COLO668 (cell line): ENCODE results near the gene ENC1.
"Not testable (repeated sequence)": the region's sequence is repeated elsewhere in the genome, so short reads cannot be mapped to it uniquely, and the experiment has no call there.

ENCODE experiments used
- DNase-seq: peaks from one replicate; lab custom pipeline; 2025; ENCODE audit not compliant: unreplicated experiment; lab: John Stamatoyannopoulos, UW

The ENC1 gene, protein sequence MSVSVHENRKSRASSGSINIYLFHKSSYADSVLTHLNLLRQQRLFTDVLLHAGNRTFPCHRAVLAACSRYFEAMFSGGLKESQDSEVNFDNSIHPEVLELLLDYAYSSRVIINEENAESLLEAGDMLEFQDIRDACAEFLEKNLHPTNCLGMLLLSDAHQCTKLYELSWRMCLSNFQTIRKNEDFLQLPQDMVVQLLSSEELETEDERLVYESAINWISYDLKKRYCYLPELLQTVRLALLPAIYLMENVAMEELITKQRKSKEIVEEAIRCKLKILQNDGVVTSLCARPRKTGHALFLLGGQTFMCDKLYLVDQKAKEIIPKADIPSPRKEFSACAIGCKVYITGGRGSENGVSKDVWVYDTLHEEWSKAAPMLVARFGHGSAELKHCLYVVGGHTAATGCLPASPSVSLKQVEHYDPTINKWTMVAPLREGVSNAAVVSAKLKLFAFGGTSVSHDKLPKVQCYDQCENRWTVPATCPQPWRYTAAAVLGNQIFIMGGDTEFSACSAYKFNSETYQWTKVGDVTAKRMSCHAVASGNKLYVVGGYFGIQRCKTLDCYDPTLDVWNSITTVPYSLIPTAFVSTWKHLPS

DNA sequence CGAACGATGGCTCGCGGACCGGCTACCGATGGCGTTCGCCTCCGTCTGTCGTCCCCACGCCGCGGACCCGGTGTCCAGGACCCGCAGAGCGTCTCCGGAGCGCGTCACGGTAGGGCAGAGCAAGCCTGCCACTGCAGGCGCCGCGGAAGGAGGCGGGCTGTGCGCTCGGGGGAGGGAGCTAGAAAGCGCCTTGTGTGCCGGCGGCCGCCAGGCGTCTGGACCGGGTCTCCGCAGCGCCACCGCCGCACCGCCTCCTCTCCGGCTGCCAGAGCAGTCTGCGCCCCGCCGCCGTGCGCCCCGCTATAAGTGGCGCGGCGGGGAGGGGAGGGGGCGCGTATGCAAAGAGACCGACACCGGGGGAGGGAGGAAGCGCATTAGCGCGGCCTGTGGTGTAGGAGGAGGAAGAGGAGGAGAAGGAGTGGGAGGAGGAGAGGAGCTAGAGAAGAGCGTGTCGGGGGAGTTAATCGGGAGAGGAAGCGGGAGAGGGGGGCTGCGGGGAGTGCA lies at the start of gene ENC1:
TSS of gene ENC1 (minus strand) at position 279 of the 504 bp plus-strand sequence. CDS start 4,243 bp downstream, outside the sequence.
- DNase-seq = peak; percentile 88

DNA sequence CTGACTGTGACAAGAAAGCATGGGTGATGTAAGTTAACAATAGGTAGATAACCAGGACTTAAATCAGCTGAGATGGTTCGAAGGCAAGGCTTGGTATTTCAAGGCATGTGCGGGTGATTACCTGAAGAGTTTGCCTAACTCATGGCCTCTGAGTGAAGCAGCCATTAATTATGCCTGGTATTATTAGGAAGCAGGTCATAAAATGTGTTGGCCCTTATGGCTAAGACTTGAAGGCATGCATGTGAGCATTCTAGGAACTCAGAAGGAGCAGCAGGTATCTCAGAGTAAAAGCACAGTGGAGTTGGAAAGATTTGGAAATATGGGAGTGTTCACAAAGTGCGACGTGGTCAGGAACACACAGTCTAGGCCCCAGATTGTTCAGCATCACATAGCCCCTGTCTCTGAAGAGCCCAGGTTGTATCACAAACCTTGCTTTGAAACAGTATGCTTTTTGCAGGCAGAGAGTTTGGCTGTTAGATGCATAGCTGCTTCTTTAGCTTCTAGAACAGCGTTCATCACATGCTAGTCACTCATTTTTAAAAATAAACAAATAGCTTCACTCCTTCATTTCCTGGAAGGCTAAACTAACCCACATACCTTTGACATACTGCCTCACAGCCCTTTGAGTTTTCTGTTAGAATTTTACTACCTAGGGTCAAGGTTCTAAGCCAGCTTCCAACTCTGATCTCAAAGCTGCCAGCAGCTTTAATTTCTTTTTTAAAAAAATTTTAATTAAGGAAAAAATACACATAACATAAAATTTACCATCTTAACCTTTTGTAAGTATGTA lies 46.6 kb upstream of the ENC1 start:
- DNase-seq = no peak

DNA sequence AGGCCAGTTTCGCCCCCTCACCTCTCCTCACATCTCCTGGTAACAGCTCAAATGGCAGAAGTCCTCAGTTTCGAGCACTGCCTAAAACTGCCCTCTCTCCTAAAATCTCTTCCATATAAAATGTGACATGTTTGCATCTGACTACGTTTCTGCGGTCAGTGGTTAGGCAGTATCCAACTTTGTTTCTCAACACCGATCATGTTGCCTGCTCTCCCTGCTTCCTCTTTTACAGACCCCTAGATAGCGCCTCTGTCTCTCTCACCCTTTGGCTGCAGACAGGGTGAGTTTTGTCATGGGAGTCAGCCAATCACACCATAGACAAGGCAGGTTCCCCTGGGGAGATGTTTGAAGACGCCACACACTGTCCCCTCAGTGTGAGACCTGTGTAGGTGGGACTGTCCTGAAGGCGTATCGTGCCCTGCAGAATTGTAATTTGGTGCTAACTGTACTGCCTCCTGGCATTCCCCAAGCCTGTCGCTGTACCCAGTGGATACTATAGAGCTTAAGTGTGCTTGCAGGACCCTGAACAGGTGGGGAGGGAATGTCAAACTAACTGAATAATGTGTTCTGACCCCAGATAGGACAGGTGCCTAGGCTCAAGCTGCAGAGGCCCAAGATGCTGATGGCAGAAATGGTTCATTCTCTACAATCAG lies 45.6 kb upstream of the ENC1 start:
- DNase-seq = no peak

DNA sequence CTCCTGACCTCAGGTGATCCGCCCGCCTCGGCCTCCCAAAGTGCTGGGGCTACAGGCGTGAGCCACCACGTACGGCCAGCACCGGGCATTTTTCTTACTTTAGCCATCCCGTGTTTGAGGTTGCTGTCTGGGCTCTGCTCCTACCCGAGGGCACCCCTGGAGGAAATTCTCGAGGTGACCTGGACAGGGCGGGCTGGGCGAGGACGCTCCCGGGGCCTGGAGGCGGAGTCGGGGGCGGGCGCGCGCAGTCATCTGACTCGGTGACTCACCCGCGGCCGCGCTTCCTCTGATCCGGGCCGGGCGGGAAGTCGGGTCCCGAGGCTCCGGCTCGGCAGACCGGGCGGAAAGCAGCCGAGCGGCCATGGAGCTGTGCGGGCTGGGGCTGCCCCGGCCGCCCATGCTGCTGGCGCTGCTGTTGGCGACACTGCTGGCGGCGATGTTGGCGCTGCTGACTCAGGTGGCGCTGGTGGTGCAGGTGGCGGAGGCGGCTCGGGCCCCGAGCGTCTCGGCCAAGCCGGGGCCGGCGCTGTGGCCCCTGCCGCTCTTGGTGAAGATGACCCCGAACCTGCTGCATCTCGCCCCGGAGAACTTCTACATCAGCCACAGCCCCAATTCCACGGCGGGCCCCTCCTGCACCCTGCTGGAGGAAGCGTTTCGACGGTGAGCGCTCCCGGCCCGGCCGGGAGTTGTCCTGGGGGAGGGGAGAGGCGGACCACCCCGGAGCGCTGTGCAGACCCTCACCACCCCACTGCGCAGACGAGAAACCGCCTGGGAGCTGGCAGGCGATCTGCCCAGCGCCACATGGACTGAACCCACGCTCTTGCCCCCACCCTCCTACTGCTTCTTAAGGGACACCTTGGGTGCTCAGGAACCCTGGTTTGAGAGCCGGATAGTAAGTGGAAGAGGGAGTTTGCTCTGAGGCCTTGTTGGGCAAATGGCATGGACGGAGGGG lies 44.6 kb upstream of the ENC1 start, which contains the start of gene HEXB:
TSS of gene HEXB (plus strand) at position 334 of the 952 bp plus-strand sequence. CDS start at position 362, 28 bp downstream.
- DNase-seq = peak; percentile 89

DNA sequence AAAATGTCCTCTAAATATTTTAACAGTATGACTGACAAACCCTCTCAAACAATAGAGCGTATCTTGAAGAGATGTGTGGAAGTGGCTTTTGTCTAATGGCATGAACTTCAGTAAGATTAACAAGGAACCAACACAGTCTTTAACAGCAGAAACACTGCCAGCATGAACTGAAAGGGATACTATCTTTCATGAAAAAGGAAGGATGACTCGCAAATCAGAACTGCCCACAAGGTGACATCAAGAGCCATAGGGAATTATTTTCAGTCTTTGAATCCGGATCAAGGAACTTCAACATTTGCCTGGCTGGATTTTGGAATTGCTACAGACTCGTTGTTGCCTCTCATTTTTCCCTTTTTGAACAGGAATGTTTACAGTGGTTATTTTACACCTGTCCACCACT lies 39.4 kb upstream of the ENC1 start:
- no peak for DNase-seq

DNA sequence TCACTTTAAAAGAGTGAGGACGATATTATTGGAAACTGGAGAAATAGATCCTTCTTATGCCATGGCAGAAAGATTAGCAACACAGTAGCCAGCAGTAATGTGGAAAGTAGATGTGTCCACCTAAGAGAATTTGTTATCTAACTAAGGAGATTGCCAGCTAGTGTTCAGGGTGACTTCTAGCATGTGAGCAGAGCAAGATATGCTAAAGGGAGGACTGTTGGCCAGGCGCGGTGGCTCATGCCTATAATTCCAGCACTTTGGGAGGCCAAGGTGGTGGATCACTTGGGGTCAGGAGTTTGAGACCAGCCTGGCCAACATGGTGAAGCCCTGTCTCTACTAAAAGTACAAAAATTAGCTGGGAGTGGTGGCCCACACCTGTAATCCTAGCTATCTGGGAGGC lies 38.8 kb upstream of the ENC1 start:
- DNase-seq = not testable (repeated sequence)

DNA sequence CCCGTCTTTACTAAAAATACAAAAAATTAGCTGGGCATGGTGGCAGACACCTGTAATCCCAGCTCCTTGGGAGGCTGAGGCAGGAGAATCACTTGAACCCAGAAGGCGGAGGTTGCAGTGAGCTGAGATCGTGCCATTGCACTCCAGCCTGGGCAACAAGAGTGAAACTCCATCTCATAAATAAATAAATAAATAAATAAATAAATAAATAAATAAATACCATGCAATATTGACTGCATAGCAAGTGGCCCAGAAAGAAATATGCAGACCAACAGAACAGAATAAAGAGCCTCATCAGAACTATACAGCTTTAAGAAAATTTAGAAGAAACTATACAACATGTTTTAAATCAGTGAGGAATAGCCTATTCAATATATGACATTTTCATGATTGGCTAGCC lies 37.6 kb upstream of the ENC1 start:
- not testable (repeated sequence) for DNase-seq

DNA sequence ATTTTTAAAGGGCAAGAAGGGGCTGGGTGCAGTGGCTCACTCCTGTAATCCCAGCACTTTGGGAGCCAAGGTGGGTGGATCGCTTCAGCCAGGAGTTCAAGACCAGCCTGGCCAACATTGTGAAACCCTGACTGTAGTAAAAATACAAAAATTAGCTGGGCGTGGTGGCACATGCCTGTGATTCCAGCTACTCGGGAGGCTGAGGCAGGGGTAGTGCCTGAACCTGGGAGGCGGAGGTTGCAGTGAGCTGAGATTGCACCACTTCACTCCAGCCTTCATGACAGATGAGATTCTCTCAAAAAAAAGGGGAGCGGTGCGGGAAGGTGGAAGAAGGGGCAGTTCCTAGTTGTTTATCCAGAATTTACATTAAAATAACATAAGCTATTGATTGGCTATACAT lies 35.9 kb upstream of the ENC1 start:
- DNase-seq = not testable (repeated sequence)

DNA sequence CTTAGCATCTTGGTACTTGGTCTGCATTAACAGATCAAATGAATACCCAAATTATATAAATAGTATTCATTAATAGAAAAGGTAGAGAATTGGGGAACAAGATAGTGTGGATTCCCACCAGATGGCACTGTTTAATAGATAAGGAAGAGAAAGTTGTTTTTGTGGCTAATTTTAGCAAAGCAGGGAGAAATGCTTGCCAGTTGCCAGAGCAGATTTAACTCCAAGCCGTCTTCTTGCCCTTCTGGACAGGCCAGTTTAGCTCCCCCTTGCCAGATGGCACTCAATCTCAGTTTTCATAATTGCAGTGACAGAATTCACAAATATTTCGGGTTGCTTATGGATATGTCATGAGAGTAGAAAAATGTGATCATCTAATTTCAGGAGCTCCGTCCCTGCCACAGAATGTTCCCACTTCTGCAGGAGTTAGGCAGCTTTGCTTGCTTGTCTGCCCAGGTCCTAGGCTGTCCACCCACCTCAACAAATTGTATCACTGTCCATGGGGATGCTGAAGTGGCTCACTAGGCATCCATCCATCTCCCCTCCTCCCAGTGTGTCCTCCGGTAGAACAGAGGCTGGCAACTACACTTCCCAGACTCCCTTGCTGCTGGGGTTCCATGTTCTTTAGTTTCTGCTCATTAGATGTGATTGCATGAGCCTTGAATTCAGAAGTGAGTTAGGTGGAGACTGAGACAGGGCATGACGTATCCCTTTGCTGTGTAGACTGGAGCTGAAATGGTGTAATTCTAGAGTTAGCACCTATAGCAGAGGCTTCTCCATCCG lies 32.7 kb upstream of the ENC1 start:
- no peak for DNase-seq

DNA sequence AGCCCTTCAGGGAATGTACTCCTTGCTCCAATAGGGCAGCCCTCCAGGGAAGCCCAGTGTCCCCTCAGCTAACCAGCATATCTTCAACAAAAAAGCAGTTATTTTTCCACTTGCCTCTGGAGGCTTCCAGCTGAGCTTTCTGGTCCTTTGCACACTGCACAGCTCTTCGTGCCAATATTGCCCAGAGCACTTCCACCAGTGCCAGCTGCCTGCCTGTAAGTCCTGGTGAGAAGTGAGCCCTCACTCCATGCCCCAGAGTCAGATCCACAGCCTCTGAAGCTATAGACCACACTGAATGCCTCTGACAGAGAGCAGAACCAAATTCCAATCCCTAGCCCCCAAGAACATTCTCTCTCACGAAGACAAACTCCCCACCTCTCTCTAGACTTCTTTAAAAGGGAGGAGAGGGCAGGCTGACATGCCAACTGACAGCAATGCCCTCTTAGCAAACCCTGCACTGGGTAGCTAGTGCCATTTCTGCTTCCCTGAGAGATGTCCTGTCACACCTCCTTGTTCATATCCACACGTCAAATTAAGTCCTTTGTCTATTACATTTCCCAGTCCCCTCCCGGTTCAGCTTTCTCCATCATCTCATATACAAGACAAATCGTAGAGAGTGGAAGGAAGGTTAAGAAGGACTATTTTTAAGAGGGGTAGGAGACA lies 31.8 kb upstream of the ENC1 start:
- DNase-seq = no peak

DNA sequence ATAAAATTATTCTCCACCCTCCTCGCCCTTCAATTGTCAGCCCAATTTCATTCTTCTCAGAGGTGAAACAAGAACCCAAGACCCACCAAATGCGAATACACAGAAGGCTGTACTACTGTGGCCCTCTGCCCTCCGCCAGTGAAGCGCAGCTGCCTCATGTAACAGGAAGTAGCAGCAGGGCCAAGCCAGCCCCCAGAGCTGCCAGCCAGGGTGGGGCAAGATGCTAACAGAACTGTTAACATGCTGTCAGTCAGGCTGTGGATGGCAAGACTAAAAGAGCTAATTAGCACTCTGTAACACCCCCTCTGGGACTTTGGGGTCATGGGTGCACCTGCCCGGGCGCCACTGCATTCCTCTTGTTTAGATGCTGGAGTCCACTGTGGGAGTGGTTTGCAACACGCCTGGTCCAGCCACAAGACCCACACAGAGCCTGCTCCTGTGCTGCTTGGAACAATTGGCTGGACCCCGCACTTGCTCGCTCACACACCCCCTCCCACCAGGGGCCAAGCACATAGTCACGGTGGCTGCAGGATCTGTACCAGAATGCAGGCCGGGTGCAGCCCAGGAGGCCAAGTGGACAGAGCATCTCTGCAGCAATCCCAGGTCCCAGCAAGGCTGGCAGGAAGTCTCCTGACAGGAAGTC lies 30.0 kb upstream of the ENC1 start:
- DNase-seq = no peak

DNA sequence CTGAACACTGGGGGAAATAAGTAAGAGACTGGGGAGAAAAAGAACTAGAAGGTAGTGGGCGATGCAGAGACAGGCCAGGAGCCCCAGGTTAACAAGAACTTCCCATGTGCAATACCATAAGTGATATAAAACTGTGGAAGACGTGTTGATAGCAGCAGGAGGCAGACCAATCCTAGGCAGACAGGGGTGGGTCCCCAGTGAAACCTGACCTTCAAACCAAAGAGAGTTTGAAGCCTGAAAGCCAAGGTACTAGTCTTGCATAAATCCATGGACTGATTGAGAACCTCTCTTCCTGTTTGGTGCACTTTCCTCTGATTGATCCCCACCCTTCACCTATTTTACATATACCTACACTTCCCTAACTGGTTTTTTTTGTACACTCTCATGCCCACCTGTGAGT lies 29.3 kb upstream of the ENC1 start:
- no peak for DNase-seq

DNA sequence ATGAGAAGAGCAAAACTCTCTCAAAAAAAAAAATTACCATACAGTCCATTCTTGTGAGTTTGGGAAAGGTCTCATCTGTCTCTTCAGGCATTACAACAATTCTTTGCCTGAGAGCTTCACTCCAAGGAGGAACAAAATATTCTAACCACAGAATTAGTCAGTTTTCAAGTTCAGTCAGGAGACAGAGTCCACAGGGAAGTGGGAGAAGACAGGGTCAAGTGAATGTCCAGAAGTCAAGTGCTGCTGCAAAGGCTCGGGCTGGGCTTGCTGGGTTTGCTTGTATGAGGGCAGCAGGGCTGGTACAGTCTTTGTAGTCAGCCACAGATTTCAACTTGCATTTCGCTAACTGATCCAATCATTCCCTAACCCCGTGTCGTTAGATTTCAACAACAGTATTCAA lies 26.9 kb upstream of the ENC1 start:
- DNase-seq = no peak

DNA sequence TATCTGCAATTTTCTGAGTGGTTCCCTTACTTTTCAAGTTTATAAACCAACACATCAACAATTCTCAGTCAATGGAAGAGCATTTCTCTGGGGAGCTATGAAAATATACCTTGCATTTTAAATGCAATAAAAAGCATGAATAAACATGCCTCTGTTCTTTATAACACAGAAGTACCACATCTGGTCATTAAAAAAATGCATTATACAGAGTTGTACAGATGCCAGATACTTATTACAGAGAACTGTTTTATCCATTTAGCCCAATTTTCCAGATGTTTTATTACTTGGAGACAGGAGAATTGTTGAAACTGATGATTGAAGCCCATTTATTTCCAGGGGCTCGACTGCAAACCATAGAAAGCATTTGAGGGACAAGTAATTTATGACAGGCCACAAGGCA lies 25.3 kb upstream of the ENC1 start:
- DNase-seq = no peak

DNA sequence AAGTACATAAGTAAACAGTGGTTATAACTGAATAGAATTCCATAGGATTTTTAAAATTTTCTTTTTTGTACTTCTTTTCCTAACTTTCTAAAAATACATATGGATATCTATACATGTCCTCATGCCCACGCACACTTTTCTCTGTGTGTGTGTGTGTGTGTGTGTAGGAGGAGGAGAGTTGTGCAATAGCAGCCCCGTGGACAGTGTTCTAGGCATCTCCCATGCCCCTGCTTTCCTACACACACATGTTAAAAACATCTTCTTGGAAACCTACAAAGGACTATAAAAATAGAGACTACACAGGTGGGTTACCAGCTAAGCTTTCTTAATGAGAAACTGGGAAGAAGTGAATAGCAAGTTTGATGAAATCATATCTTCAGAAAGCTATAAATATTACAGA lies 24.7 kb upstream of the ENC1 start:
- no peak for DNase-seq

DNA sequence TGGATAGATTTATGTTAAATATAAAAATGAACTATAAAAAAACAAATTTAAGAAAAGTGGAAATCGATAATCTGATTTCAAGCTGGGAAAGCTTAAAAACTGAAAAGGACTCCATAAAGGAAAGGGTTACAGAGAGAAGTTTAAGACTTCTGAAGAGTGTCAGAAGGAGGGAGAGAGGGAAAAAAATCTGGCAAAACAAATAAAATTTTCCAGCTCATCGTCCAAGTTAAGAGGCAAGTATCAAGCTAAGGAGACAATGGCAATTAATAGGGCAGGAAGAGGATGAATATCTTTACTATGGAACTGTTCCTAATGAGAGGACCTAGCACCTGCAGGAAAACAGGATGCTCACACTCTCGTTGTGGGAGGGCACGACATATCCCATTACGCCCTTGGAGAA lies 24.0 kb upstream of the ENC1 start:
- DNase-seq = no peak

DNA sequence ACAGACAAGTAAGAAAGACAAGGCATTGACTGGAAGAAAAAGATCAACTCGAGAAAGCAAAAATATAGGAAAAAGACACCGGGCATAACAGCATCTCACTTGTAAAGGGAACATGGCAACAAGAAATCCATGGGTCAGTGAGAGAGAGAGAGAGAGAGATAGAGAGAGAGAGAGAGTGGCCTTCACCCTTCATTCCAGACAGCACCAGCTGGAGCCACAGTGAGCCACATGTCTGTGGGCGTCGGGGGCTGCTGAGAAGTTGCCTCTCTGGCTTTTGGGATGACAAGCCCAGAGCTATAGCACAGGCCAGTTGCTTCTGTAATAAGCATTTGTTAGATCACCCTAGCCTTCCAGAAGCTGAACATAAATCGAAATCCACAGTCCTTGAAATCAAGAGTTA lies 20.3 kb upstream of the ENC1 start:
- DNase-seq = no peak

DNA sequence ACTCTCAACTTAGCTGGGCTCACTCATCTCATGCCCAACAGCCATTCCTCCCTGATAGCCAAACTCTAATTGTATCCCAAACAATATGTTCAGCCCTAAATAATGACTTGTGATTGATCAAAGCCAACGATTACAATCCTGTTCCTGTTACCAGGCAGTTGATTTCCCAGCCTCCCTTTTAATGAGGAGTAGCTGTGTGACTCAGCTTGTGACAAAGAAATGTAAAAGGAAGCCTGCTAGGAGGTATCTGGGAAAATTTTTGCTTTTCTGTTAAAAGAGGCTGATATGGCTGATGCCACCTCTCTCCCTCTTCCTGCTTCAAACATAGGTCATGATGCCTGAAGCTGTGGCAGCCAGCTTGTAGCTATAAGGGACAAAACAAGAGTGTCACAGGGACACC lies 19.6 kb upstream of the ENC1 start:
- DNase-seq = no peak
